Caco-2 (cell line): ENCODE data around the gene TRMT10A. TPM values are rescaled to one million over a fixed set of nuclear protein-coding genes. Genes with fewer than 3 reads are reported as not detected.

Experiments used
- BruUV-seq: library from RNA; stranded (reverse); fragments of 400-500 nt; replicated peaks from 2 replicates; lab custom pipeline; 2021; lab: Mats Ljungman, UMichigan
- CTCF ChIA-PET: fragments of 300-600 bp; sonication (Branson Sonifier 250); formaldehyde crosslinking; loops from one replicate; lab custom pipeline; 2022; ENCODE audit warnings: antibody characterized with exemption; lab: Charles Lee
- POLR2A ChIA-PET: fragments of 300-600 bp; sonication (Branson Sonifier 250); formaldehyde crosslinking; loops from one replicate; lab custom pipeline; 2022; ENCODE audit warnings: antibody characterized with exemption; lab: Charles Lee
- DNase-seq, 2 experiments: peaks; one replicate each; pipeline versions ENCODE4 v3.0.0 to v3.0.0-alpha.2; 2020 to 2022
- H3K27me3 ChIP-seq: replicated peaks from 2 replicates; pipeline ENCODE4 v1.6.0; 2011; ENCODE audit warnings: low read length; ENCODE audit not compliant: control insufficient read depth, insufficient read depth
- H3K36me3 ChIP-seq: 2 replicates; pipeline ENCODE4 v1.5.1; 2011; ENCODE audit warnings: low read length; ENCODE audit not compliant: control insufficient read depth, insufficient read depth
- H3K4me1 ChIP-seq: fragments of 250-450 bp; sonication (Bioruptor Pico); 2 replicates; pipeline ENCODE4 v1.5.1; 2020; ENCODE audit warnings: mild to moderate bottlenecking
- H3K4me3 ChIP-seq: 2 replicates; pipeline ENCODE4 v1.5.1; 2011; ENCODE audit warnings: low read depth, mild to moderate bottlenecking, control low read depth, low read length
- H3K9me3 ChIP-seq: fragments of 250-450 bp; sonication (Bioruptor Pico); 2 replicates; pipeline ENCODE4 v1.5.1; 2020; ENCODE audit warnings: mild to moderate bottlenecking, moderate library complexity
- H3K27ac Mint-ChIP-seq: one replicate; pipeline ENCODE4 v1.8.0; 2022; ENCODE audit warnings: mixed read lengths; ENCODE audit not compliant: unreplicated experiment
- H3K27me3 Mint-ChIP-seq: one replicate; pipeline ENCODE4 v1.8.0; 2022; ENCODE audit warnings: mixed read lengths; ENCODE audit not compliant: insufficient read depth, unreplicated experiment
- H3K36me3 Mint-ChIP-seq: one replicate; pipeline ENCODE4 v1.8.0; 2022; ENCODE audit warnings: mild to moderate bottlenecking, mixed read lengths; ENCODE audit not compliant: insufficient read depth, unreplicated experiment
- H3K4me1 Mint-ChIP-seq: one replicate; pipeline ENCODE4 v1.8.0; 2022; ENCODE audit warnings: low read depth, mixed read lengths; ENCODE audit not compliant: unreplicated experiment
- H3K4me3 Mint-ChIP-seq: one replicate; pipeline ENCODE4 v1.8.0; 2022; ENCODE audit warnings: mild to moderate bottlenecking, moderate library complexity, mixed read lengths; ENCODE audit not compliant: unreplicated experiment
- H3K9me3 Mint-ChIP-seq: one replicate; pipeline ENCODE4 v1.8.0; 2022; ENCODE audit warnings: mixed read lengths; ENCODE audit not compliant: unreplicated experiment
- intact Hi-C: fragments of 100-400 bp; cut with micrococcal nuclease; formaldehyde crosslinking; loops from one replicate; pipeline ENCODE4 v1.10.0; 2022; ENCODE audit not compliant: unreplicated experiment
- total RNA-seq: library from RNA; stranded (reverse); gene quantifications from 2 replicates; pipeline ENCODE4 v1.2.3, GENCODE V29; 2022
- TF ChIP-seq, protein P1 (sequence below), 2 experiments: fragments of 200-600 bp in 1 of 2; IDR thresholded peaks; 1 replicate in 1 of 2; 2 replicates in 1 of 2; pipeline versions ENCODE4 v1.5.1 to v1.8.0; 2011 to 2022; ENCODE audit warnings: antibody characterized with exemption in 1 of 2, control low read depth in 1 of 2, inconsistent platforms in 1 of 2, low read depth in 1 of 2, low read length in 1 of 2, mild to moderate bottlenecking in 1 of 2, moderate library complexity in 1 of 2; ENCODE audit not compliant: insufficient read depth in 1 of 2, severe bottlenecking in 1 of 2, unreplicated experiment in 1 of 2

The TRMT10A gene
- total RNA-seq, 1 experiment from 2014 or later: 5.1 TPM

- H3K27me3 ChIP-seq: no peaks in the 10 kb centered on the region
- ChIA-PET CTCF (no interaction called here), POLR2A (no interaction called here)
- no peaks in the 10 kb centered on the region for H3K9me3 ChIP-seq
- Mint-ChIP-seq H3K27ac (no peak overlapping the region), H3K4me3 (no peak overlapping the region), H3K9me3 (no peaks in the 10 kb centered on the region), H3K27me3 (peaks cover 19% of the 10 kb centered on the region), H3K36me3 (no peaks in the 10 kb centered on the region), H3K4me1 (no peaks in the 10 kb centered on the region)
- no peaks in the 10 kb centered on the region for H3K4me1 ChIP-seq
- TF ChIP-seq, protein P1, sequence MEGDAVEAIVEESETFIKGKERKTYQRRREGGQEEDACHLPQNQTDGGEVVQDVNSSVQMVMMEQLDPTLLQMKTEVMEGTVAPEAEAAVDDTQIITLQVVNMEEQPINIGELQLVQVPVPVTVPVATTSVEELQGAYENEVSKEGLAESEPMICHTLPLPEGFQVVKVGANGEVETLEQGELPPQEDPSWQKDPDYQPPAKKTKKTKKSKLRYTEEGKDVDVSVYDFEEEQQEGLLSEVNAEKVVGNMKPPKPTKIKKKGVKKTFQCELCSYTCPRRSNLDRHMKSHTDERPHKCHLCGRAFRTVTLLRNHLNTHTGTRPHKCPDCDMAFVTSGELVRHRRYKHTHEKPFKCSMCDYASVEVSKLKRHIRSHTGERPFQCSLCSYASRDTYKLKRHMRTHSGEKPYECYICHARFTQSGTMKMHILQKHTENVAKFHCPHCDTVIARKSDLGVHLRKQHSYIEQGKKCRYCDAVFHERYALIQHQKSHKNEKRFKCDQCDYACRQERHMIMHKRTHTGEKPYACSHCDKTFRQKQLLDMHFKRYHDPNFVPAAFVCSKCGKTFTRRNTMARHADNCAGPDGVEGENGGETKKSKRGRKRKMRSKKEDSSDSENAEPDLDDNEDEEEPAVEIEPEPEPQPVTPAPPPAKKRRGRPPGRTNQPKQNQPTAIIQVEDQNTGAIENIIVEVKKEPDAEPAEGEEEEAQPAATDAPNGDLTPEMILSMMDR (IDR thresholded peaks at IDR 0.05; ENCODE audit: insufficient read depth in 1 of 2, low read depth in 1 of 2, low read length in 1 of 2, severe bottlenecking in 1 of 2, unreplicated experiment in 1 of 2): no peak
- H3K36me3 ChIP-seq: no peaks in the 10 kb centered on the region
- no peak overlapping the region for H3K4me3 ChIP-seq
- intact Hi-C loops: no loop called here
- DNase-seq: no peak
- BruUV-seq: no TSS peak
Observed at GRCh38 chr4:99507762-99508161, 56.1 kb downstream of the TRMT10A start.

GRCh38 chr4:99507349-99507748 lies 56.5 kb downstream of the TRMT10A start:
- no peak for DNase-seq
- intact Hi-C loops: no loop called here
- Histone ChIP-seq H3K4me1 (no peaks in the 10 kb centered on the region), H3K36me3 (no peaks in the 10 kb centered on the region), H3K9me3 (no peaks in the 10 kb centered on the region), H3K4me3 (no peak overlapping the region), H3K27me3 (no peaks in the 10 kb centered on the region)
- Mint-ChIP-seq H3K27me3 (peaks cover 20% of the 10 kb centered on the region), H3K4me1 (no peaks in the 10 kb centered on the region), H3K4me3 (no peak overlapping the region), H3K9me3 (no peaks in the 10 kb centered on the region), H3K36me3 (no peaks in the 10 kb centered on the region), H3K27ac (no peak overlapping the region)
- ChIA-PET CTCF (no interaction called here), POLR2A (no interaction called here)
- TF ChIP-seq, protein P1 (IDR thresholded peaks at IDR 0.05; ENCODE audit: insufficient read depth in 1 of 2, low read depth in 1 of 2, low read length in 1 of 2, severe bottlenecking in 1 of 2, unreplicated experiment in 1 of 2): no peak
- no TSS peak for BruUV-seq

DNA sequence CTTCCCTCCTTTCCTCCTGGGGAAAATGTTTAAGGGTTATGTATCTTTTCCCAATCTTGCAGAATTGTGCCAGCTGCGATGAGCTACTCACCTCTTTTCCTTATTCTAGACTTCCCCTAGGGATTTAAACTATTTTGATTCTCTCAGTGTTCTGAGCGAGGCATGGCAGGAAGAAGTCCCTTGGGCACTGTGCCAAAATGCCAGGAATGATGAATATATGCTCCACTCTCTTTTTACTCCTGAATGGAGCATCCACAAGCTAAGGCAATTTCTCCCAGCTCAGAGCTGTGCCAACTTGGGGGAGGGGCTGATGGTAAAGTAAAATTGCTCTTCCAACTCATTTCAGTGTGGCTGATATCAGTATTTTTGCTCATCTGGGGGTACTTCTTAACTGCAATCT lies 57.1 kb downstream of the TRMT10A start:
- TF ChIP-seq, protein P1 (IDR thresholded peaks at IDR 0.05; ENCODE audit: insufficient read depth in 1 of 2, low read depth in 1 of 2, low read length in 1 of 2, severe bottlenecking in 1 of 2, unreplicated experiment in 1 of 2): no peak
- H3K9me3 ChIP-seq: no peaks in the 10 kb centered on the region
- Mint-ChIP-seq H3K4me3 (no peak overlapping the region), H3K4me1 (no peaks in the 10 kb centered on the region), H3K36me3 (no peaks in the 10 kb centered on the region), H3K27me3 (peaks cover 16% of the 10 kb centered on the region), H3K27ac (no peak overlapping the region), H3K9me3 (no peaks in the 10 kb centered on the region)
- BruUV-seq: no TSS peak
- intact Hi-C loops: no loop called here
- H3K27me3 ChIP-seq: no peaks in the 10 kb centered on the region
- no peak for DNase-seq
- H3K36me3 ChIP-seq: no peaks in the 10 kb centered on the region
- H3K4me3 ChIP-seq: no peak overlapping the region
- POLR2A ChIA-PET: no interaction called here
- H3K4me1 ChIP-seq: no peaks in the 10 kb centered on the region
- CTCF ChIA-PET: no interaction called here
